GM12872 (cell line): ENCODE results near the gene SAP30L.

Experiments used
- TF ChIP-seq, protein P1 (sequence below): IDR thresholded peaks from 3 replicates; pipeline ENCODE4 v1.5.1; 2011; ENCODE audit warnings: low read depth, mild to moderate bottlenecking, low read length, moderate library complexity; ENCODE audit not compliant: insufficient read depth

The SAP30L gene

GRCh38 chr5:154483654-154484392, 38.0 kb downstream of the SAP30L start:
- TF ChIP-seq, protein P1, sequence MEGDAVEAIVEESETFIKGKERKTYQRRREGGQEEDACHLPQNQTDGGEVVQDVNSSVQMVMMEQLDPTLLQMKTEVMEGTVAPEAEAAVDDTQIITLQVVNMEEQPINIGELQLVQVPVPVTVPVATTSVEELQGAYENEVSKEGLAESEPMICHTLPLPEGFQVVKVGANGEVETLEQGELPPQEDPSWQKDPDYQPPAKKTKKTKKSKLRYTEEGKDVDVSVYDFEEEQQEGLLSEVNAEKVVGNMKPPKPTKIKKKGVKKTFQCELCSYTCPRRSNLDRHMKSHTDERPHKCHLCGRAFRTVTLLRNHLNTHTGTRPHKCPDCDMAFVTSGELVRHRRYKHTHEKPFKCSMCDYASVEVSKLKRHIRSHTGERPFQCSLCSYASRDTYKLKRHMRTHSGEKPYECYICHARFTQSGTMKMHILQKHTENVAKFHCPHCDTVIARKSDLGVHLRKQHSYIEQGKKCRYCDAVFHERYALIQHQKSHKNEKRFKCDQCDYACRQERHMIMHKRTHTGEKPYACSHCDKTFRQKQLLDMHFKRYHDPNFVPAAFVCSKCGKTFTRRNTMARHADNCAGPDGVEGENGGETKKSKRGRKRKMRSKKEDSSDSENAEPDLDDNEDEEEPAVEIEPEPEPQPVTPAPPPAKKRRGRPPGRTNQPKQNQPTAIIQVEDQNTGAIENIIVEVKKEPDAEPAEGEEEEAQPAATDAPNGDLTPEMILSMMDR: no peak

- TF ChIP-seq, protein P1: no peak
Observed at GRCh38 chr5:154484393-154485095, 38.7 kb downstream of the SAP30L start.

DNA sequence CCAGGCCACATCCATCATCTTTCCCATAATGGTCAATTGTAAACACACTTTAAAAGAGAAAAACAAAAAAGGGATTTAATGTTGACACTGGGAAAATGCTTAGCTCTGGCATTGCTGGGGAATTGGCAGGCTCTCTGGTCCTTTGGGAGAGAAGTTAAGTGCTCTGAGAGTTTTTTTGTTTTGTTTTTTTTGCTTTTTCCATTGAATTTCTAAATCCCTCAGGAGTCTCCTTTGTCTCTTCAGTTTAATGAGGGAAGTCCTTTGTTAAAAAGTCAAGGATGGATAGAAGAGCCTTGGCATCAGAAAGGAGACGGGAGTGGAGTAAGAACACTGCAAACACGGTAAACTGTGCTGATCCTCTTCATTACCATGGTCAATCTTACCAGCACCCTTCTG, 39.3 kb downstream of the SAP30L start:
- TF ChIP-seq, protein P1: no peak

DNA sequence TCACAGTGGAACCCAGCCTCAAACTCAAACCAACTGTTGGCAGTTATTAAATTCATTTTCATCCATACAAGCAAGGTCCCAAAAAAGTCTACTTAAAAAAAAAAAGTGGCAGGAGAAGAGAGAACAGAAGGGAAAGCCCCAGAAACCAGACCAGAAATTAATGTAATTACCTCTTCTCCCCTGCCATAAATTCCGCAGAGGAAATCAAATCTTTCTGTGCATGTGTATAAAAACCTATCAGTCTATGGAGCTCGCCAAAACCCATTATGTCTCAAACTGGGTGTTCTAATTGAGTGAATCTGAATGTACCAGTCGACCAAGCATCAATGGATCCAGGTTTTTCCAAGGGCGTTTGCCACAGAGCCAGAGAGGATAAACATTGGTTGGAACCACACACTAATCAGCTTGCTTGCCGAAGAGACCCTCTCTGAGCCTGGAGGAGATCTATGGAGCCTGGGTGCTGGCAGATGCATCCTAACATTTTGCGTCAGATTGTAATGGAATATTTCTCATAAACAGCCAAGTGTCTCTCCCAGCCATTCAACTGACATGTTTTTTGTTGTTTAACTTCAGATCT, 40.1 kb downstream of the SAP30L start:
- TF ChIP-seq, protein P1: no peak

DNA sequence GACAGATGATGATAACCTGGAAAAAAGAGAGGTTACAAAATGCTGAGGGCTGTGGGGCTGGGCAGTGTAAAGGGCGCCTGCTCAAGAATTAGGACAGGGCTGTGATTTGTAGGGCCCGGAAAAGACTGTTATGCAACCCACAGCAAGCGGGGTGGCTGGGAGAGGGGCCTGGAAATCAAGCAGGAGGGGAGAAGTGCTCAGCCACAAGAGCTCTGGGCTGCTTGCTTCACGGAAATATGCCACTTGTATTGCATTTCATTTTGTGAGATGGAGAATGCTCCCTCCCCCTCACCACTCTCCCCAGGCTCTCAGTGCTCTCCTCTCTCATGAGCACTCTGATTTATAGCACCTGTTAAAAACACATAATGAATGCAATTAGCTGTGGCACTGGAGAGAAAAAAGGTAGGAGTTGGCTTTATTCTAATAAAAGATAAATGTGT, 40.6 kb downstream of the SAP30L start:
- TF ChIP-seq, protein P1: no peak

- TF ChIP-seq, protein P1: no peak
Observed at GRCh38 chr5:154487541-154487940, 41.7 kb downstream of the SAP30L start.

GRCh38 chr5:154491941-154492340, 46.1 kb downstream of the SAP30L start:
- TF ChIP-seq, protein P1: no peak
